PC-3 (cell line): ENCODE results near the gene OR2L2.

Experiments used
- EZH2 ChIP-seq: fragments of 300-600 bp; sonication (generic); IDR thresholded peaks from one replicate; pipeline ENCODE4 v1.6.1; 2017; ENCODE audit warnings: antibody characterized with exemption, mild to moderate bottlenecking, low read length; ENCODE audit not compliant: unreplicated experiment
- TF ChIP-seq, protein P1 (sequence below): fragments of 300-600 bp; sonication (generic); conservative IDR thresholded peaks from 2 replicates; pipeline ENCODE4 v1.5.1; 2017; ENCODE audit warnings: antibody characterized with exemption, low read depth, mild to moderate bottlenecking, low read length

DNA sequence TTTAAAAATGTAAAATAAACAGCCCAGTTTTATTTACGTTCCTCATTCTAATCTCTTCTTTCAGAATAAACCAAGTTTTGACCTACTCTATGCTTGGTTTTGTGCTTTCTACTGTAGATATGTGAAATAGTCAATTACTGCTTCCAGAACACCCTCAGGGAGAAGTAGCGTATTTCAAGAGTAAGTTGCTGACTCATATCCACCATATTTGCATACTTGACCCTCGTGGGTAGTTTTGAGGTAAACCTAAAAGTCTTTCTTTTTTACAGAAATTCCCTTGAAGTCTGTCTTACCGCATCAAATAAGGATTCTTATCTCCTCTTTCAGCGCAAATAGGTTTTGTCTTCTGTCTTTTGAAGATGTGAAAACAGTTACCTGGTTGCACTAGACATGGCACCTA lies 15.3 kb downstream of the OR2L2 start:
- TF ChIP-seq, protein P1, sequence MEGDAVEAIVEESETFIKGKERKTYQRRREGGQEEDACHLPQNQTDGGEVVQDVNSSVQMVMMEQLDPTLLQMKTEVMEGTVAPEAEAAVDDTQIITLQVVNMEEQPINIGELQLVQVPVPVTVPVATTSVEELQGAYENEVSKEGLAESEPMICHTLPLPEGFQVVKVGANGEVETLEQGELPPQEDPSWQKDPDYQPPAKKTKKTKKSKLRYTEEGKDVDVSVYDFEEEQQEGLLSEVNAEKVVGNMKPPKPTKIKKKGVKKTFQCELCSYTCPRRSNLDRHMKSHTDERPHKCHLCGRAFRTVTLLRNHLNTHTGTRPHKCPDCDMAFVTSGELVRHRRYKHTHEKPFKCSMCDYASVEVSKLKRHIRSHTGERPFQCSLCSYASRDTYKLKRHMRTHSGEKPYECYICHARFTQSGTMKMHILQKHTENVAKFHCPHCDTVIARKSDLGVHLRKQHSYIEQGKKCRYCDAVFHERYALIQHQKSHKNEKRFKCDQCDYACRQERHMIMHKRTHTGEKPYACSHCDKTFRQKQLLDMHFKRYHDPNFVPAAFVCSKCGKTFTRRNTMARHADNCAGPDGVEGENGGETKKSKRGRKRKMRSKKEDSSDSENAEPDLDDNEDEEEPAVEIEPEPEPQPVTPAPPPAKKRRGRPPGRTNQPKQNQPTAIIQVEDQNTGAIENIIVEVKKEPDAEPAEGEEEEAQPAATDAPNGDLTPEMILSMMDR = no peak
- no peak for TF ChIP-seq EZH2
